Spinal cord (tissue), 10 donors: ENCODE data around the gene NKD2. TPM values are rescaled to one million over a fixed set of nuclear protein-coding genes. Genes with fewer than 3 reads are reported as not detected.
"Not testable (repeated sequence)": the region's sequence is repeated elsewhere in the genome, so short reads cannot be mapped to it uniquely, and the experiment has no call there.

Experiments
- DNase-seq, 6 donors: peaks; one replicate each; pipeline versions ENCODE4 v3.0.0 to v3.0.0-alpha.2; 2013 to 2015; ENCODE audit warnings: low spot score in 6 of 6, low read depth in 4 of 6
- H3K27ac ChIP-seq: one replicate; pipeline ENCODE4 v1.5.1; 2013; ENCODE audit warnings: low read depth, low read length, control low read depth
- H3K27me3 ChIP-seq: one replicate; pipeline ENCODE4 v1.6.1; 2013; ENCODE audit warnings: low read length; ENCODE audit not compliant: control insufficient read depth, insufficient read depth
- H3K36me3 ChIP-seq: one replicate; pipeline ENCODE4 v1.6.1; 2013; ENCODE audit warnings: low read length; ENCODE audit not compliant: control insufficient read depth, insufficient read depth
- H3K4me1 ChIP-seq: one replicate; pipeline ENCODE4 v1.6.1; 2013; ENCODE audit warnings: low read length; ENCODE audit not compliant: control insufficient read depth, insufficient read depth
- H3K4me3 ChIP-seq: one replicate; pipeline ENCODE4 v1.5.1; 2013; ENCODE audit warnings: low read depth, low read length, control low read depth
- H3K9me3 ChIP-seq: one replicate; pipeline ENCODE4 v1.6.1; 2013; ENCODE audit warnings: low read length; ENCODE audit not compliant: control insufficient read depth, insufficient read depth
- whole genome bisulfite sequencing: methylation state at CpG from one replicate; pipeline ENCODE4 v1.1.5; 2013; ENCODE audit warnings: missing lambda C conversion rate; ENCODE audit not compliant: insufficient coverage; 5-methylcytosine and 5-hydroxymethylcytosine counted together
- polyA plus RNA-seq, 2 donors: library from polyadenylated mRNA; unstranded; fragments of 120-200 nt; gene quantifications; one replicate each; pipeline ENCODE4 v1.2.1, GENCODE V29; 2013; ENCODE audit not compliant: insufficient read length in 2 of 2
- total RNA-seq, 2 donors: library from RNA; depleted of rRNA in 1 of 2; stranded (reverse); fragments of 120-200 nt in 1 of 2; fragments of >200 nt in 1 of 2; gene quantifications; one replicate each; pipeline versions ENCODE4 v1.2.3 to v1.2.4, GENCODE V29; 2013 to 2014
- donor health status: healthy.

NKD2 gene
- total and polyA plus RNA-seq, 4 donors = 5.1 to 25.2 (median 15.4) TPM

DNA sequence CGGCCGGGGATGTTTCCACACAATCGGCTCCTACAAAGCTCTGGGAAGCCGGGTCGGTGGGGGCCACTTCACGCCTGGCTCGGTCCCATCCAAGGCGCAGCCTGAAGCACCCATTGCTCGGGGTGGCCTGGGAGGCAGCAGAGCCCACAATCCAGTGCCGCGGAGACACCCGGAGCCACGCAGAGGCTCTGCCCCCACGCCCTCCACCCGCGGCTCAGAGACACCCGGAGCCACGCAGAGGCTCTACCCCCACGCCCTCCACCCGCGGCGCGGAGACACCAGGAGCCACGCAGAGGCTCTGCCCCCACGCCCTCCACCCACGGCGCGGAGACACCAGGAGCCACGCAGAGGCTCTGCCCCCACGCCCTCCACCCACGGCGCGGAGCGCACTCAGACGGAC is 71.4 kb downstream of the NKD2 start:
- H3K9me3 ChIP-seq = no peaks in the 10 kb centered on the region
- peaks cover 65% of the 10 kb centered on the region for H3K36me3 ChIP-seq
- no peak overlapping the region for H3K27ac ChIP-seq
- 93% methylated on average over 14 of the region's 35 CpGs for WGBS
- no peaks in the 10 kb centered on the region for H3K4me1 ChIP-seq
- no peak overlapping the region for H3K4me3 ChIP-seq
- no peaks in the 10 kb centered on the region for H3K27me3 ChIP-seq
- DNase-seq = no peak

DNA sequence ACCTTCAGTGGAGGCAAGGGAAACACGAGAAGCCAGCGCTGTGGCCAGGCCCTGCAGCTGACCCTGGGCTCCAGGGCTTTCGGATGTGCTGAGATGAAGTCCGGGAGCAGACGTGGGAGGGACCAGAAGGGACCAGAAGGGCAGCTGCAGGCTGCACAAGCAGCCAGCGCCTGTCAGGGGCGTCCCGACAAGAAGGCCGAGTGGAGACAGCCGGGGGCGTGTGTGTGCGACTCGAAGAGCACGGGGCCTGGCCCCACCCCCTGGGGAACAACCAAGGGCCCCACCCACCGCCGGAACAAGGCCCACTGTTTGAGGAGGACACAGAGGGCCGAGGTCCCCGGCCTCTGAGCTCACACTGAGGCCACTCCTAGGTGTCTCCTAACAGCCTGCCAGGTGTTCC is 71.8 kb downstream of the NKD2 start:
- no peak for DNase-seq
- 80% methylated on average over 18 of the region's 18 CpGs for WGBS
- H3K36me3 ChIP-seq = peaks cover 65% of the 10 kb centered on the region

DNA sequence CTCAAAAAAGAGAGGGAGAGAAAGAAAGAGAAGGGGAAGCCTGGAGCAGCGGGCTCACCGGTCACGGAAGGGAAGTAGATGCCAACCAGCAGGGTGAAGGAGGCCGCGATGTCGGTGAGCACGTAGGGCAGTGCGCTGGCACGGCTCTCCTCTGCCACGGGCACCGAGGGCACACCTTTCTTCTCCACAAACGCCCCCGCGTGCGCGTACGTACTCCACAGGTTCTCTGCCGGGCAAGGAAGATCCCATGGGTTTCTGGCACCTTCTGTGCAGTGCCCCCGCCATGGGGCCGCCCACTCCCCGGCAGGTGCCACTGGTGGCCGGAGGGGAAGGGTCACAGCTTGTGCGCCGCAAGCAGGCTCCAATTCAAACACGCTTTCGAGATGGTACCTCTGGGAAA is 72.9 kb downstream of the NKD2 start:
- Histone ChIP-seq H3K9me3 (no peaks in the 10 kb centered on the region), H3K4me3 (no peak overlapping the region), H3K4me1 (no peaks in the 10 kb centered on the region), H3K27ac (no peak overlapping the region), H3K27me3 (no peaks in the 10 kb centered on the region), H3K36me3 (peaks cover 65% of the 10 kb centered on the region)
- 93% methylated on average over 26 of the region's 26 CpGs for WGBS
- DNase-seq = no peak

More for the DNA sequence above, 71.8 kb downstream of the NKD2 start:
- H3K27ac ChIP-seq = no peak overlapping the region
- no peaks in the 10 kb centered on the region for H3K9me3 ChIP-seq
- H3K27me3 ChIP-seq = no peaks in the 10 kb centered on the region
- H3K4me3 ChIP-seq = no peak overlapping the region
- no peaks in the 10 kb centered on the region for H3K4me1 ChIP-seq

DNA sequence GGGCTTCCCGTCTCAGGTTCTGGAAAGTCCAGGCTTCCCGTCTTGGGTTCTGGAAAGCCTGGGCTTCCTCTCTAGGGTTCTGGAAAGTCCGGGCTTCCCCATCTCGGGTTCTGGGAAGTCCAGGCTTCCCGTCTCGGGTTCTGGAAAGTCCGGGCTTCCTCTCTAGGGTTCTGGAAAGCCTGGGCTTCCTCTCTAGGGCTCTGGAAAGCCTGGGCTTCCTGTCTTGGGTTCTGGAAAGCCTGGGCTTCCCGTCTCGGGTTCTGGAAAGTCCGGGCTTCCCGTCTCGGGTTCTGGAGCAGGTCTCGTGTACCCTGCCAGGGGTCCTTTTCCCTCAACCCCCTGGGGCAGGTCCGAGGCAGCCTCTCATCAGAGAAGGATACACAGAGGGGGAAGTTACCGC is 74.4 kb downstream of the NKD2 start:
- H3K4me3 ChIP-seq, H3K4me1 ChIP-seq, H3K27ac ChIP-seq, H3K27me3 ChIP-seq, H3K9me3 ChIP-seq, DNase-seq: not testable (repeated sequence)
- H3K36me3 ChIP-seq = peaks cover 69% of the 10 kb centered on the region
- 83% methylated on average over 13 of the region's 15 CpGs for WGBS

DNA sequence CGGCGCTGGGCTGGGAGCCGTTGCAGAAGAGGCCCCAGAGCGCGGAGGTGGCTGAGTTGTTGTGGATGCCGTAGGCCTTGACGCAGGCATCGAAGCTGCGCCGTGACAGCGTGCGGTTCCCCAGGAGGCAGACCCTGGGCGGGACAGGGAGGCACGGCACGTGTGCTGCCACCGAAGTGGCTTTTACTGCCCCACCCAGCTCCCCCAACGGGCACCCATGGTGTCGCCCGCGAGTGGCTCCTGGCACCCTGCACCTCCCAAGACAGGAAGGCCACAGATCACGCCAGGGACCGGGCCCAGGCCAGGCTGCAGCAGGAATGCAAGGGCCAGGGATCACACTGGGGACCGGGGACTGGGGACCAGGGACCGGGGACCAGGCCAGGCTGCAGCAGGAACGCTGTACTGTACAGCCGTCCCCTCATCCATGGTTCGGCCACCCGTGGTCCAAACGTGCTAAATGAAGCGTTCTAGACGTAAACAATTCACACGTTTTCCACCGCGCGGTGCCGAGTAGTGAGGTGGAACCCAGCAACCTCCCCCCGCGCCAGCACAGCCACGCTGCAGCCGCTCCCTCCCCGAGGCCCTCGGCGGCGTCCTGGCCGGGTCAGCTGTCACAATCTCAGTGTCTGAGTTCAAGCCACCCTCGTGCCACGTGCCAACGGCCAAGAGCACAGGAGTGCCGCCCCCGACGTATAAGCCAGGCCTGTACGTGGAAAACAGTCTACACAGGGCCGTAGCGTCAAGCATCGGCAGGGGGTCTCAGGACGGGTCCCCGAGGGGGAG is 75.4 kb downstream of the NKD2 start:
- Histone ChIP-seq H3K27me3 (no peaks in the 10 kb centered on the region), H3K27ac (no peak overlapping the region), H3K36me3 (peaks cover 72% of the 10 kb centered on the region), H3K4me1 (no peaks in the 10 kb centered on the region), H3K4me3 (no peak overlapping the region), H3K9me3 (no peaks in the 10 kb centered on the region)
- 89% methylated on average over 57 of the region's 57 CpGs for WGBS
- DNase-seq = no peak

DNA sequence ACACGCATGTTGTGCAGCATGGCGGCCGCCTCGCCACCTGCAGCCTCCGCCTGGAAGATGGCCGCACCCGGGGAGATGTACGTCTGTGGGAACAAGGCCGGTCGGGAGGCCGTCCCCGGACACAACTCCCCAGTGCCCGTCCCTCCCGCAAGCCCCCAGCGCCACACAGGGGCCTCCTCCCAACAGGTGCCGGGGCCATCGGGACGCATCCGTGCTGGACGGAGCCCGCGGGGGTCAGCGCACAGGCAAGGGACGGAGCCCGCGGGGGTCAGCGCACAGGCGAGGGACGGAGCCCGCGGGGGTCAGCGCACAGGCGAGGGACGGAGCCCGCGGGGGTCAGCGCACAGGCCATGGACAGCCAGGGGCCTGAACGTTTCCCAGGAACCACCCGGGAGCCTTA is 76.8 kb downstream of the NKD2 start:
- 92% methylated on average over 39 of the region's 39 CpGs for WGBS
- DNase-seq = no peak
- peaks cover 11% of the 10 kb centered on the region for H3K4me1 ChIP-seq
- peaks cover 64% of the 10 kb centered on the region for H3K36me3 ChIP-seq
- no peaks in the 10 kb centered on the region for H3K27me3 ChIP-seq
- no peak overlapping the region for H3K4me3 ChIP-seq
- no peak overlapping the region for H3K27ac ChIP-seq
- H3K9me3 ChIP-seq = no peaks in the 10 kb centered on the region

DNA sequence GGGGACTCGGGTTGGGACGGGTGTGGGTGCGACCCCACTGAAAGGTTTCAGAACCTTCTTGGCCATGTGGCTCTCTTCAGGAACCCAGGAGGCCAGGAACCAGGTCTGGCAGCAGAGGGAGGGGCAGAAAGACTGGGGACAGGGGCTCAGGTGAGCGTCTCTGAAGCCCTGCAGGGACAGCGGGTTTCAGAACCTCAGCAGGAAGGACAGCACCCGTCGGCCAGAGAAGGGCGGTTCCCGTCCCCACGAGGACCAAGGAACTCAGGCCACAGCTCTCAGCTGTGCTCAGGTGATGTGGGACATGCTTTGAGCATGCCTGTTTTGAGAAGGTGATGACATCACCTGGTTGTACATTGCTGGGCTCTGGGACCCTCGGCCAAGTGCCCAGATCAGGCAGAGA is 77.5 kb downstream of the NKD2 start:
- WGBS = 87% methylated on average over 11 of the region's 11 CpGs
- peaks cover 18% of the 10 kb centered on the region for H3K4me1 ChIP-seq
- no peak overlapping the region for H3K27ac ChIP-seq
- no peak for DNase-seq
- H3K36me3 ChIP-seq = peaks cover 67% of the 10 kb centered on the region
- H3K9me3 ChIP-seq = no peaks in the 10 kb centered on the region
- H3K27me3 ChIP-seq = no peaks in the 10 kb centered on the region
- H3K4me3 ChIP-seq = no peak overlapping the region

DNA sequence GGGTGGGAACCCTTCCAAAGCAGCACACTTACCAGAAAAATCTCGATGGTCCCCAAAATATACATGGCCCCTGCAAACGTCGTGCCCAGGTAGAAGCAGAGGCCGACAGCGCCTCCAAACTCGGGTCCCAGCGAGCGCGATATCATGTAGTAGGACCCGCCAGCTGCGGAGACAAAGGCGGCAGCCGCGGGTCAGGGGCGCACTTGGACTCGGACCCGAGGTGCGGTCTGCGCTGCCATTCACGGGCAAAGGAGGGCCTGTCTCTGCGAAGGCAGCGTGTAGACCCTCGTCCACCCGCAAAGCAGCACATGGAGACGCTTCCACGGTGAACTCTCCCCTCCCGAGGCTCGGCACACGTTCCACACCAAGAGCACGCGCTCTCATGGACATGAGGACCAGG is 78.3 kb downstream of the NKD2 start:
- peaks cover 69% of the 10 kb centered on the region for H3K36me3 ChIP-seq
- no peak for DNase-seq
- H3K4me3 ChIP-seq = no peak overlapping the region
- WGBS = 95% methylated on average over 31 of the region's 31 CpGs
- no peaks in the 10 kb centered on the region for H3K27me3 ChIP-seq
- no peak overlapping the region for H3K27ac ChIP-seq
- H3K4me1 ChIP-seq = peaks cover 25% of the 10 kb centered on the region
- no peaks in the 10 kb centered on the region for H3K9me3 ChIP-seq

DNA sequence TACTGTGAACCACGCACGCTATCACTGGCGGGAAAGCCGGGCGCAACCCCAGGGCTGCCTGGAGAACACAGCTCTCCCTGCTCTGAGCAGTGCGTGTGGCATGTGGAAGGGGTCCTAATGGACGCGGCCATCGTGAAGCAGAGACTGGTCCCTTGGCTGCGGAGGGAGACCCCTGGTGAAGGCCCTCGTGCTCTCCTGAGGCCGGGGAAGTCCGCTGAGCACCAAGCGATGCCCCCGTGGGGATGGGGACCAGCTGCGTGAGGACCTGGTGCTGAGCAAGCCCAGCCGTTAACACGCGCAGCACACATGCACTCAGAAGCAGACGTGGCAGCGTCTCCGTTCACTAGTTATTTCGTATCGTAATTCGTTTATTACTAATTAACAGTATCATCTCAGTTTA is 78.8 kb downstream of the NKD2 start:
- Histone ChIP-seq H3K4me1 (peaks cover 25% of the 10 kb centered on the region), H3K36me3 (peaks cover 72% of the 10 kb centered on the region), H3K27me3 (no peaks in the 10 kb centered on the region), H3K9me3 (no peaks in the 10 kb centered on the region), H3K4me3 (no peak overlapping the region), H3K27ac (no peak overlapping the region)
- no peak for DNase-seq
- 93% methylated on average over 16 of the region's 25 CpGs for WGBS

DNA sequence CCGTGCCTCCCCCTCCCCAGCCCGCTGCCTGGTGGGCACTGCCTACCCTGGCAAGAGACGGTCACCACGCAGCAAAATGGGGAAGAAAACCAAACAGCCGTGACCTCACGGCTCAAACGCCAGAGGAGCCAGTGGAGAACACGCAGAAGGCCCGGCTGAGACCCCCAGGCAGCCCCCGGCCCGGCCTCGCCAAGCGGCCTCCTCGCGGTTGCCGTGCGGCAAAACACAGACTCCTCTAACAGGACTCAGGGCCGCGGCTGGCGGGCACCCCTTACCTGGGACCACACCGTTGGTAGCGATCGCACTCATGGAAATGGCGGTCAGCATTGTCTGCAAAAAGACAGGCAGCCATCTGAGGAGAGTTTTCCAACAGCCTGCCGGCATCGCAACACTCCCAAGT is 79.4 kb downstream of the NKD2 start:
- Histone ChIP-seq H3K27me3 (no peaks in the 10 kb centered on the region), H3K9me3 (no peaks in the 10 kb centered on the region), H3K36me3 (peaks cover 74% of the 10 kb centered on the region), H3K4me1 (peaks cover 25% of the 10 kb centered on the region), H3K4me3 (no peak overlapping the region), H3K27ac (no peak overlapping the region)
- 97% methylated on average over 26 of the region's 26 CpGs for WGBS
- no peak for DNase-seq
